GM18505 (cell line): Measurements from ENCODE around the gene KRT24.

Experiments
- ATAC-seq: cut with Tn5 transposase; IDR thresholded peaks from one replicate; pipeline ENCODE4 v1.9.1; 2021; ENCODE audit not compliant: unreplicated experiment
- POLR2A ChIP-seq: IDR thresholded peaks from 4 replicates; pipeline ENCODE4 v1.6.1; 2011; ENCODE audit warnings: borderline replicate concordance; ENCODE audit not compliant: insufficient read depth, insufficient read length; ENCODE audit errors: extremely low read depth

KRT24 gene

DNA sequence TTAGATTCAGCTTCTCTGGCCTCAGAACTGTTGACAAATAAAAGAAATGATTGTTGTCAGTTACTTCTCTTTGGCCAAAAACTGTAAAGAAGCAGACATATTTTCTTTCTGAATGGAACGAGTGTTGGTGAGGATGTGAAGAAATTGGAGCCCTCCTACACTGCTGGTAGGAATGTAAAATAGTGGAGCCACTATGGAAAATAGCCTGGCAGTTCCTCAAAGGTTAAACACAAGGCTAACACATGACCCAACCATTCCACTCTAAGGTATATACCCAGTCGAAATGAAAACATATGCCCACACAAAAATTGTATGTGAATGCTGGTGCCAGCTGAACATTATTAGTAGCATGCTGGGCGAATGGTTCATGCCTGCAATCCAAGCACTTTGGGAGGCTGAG lies 14.2 kb upstream of the KRT24 start:
- no peak for TF ChIP-seq POLR2A
- no peak for ATAC-seq

- no peak for TF ChIP-seq POLR2A
- no peak for ATAC-seq
Measured at GRCh38 chr17:40714473-40714872, 10.9 kb upstream of the KRT24 start.

DNA sequence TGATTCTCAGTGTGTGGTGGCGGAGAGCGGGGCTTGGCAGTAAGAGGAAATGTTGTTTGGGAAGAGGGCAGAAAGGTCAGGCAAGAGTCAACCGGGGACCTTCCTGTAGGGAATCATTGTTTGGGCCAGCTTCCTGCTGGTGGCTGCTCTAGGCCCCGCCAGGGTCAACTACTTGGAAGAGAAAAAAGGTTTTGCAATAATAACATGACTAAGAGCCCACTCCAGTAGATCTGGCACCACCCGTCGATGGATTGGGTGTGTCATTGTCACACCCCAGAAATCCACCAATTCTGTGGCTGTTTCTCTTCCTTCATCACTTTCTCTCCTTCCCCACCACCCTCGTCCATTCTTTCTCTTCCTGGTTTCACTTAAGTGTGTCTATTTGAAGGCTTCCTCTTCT lies 4.2 kb upstream of the KRT24 start:
- no peak for ATAC-seq
- no peak for TF ChIP-seq POLR2A

DNA sequence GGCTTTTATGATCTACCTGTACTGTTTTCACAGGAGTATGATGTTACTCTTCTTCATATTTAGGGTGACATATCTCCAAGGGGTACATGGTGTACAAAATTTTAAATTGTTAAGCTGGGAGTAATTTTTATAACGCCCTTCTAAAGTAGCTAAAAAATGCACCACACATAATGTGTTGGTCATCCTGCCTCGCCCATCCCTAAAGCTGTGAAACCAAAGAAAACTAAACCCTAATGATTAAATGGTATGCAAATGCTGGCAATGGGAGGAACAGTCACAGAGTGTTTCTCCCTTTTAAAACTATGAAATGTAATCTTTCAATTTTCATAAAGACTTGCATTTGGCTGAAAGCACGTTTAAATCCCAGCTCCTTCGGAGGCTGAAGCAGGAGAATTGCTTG lies 2.0 kb upstream of the KRT24 start:
- no peak for ATAC-seq
- no peak for TF ChIP-seq POLR2A

GRCh38 chr17:40702271-40702670 lies 1.3 kb downstream of the KRT24 start:
- no peak for ATAC-seq
- TF ChIP-seq POLR2A = no peak

DNA sequence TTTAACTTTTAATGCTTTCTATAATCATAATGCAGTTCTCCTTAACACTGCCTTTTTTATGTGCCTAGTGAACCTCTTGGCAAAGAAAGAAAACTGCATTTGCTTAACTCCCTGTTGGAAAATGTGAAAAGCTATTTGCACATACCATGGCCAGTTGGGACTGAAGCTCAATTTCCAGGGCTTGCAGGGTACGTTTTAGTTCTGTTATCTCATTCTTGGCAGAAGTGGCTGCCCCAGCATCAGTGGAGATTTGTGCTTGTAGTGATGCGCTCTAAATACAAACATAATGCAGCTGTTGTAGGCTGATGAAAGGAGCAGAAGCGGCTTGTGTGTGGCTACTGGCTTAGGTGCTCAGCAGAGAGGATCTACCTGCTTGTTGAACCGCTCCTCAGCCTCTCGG lies 3.7 kb downstream of the KRT24 start:
- ATAC-seq = no peak
- TF ChIP-seq POLR2A = no peak

- ATAC-seq = no peak
- no peak for TF ChIP-seq POLR2A
Measured at GRCh38 chr17:40699371-40699770, 4.2 kb downstream of the KRT24 start.

- no peak for ATAC-seq
- no peak for TF ChIP-seq POLR2A
Measured at GRCh38 chr17:40697297-40697696, 6.3 kb downstream of the KRT24 start.

GRCh38 chr17:40696651-40697072 lies 6.9 kb downstream of the KRT24 start:
- no peak for ATAC-seq
- no peak for TF ChIP-seq POLR2A

DNA sequence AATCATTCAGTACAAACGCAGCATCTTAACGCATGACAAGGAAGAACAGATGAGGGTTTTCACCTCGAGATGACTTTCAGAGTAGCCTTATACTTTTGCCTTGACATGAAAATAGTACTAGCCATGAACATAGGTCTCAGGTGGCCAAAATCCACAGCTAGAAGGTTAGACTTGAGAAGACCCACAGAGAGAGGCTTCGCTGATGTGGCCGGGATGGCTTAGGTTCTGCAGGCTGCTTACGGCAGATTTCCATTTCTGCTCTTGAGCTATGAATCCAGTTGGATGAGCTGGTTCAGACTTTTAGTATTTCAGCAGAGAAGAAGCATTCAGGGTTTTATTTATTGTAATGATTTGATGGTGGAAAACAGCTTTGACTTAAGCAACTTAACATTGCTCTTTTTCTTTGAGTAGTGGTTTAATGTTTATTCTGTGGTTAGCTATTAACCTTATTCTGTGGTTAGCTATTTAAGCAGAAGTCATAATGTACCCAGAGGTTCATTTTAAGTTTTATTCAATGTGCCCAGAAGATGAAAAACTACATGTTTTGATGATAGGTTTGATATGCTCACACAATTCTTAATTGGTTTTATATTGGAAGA lies 7.6 kb downstream of the KRT24 start:
- no peak for TF ChIP-seq POLR2A
- no peak for ATAC-seq

DNA sequence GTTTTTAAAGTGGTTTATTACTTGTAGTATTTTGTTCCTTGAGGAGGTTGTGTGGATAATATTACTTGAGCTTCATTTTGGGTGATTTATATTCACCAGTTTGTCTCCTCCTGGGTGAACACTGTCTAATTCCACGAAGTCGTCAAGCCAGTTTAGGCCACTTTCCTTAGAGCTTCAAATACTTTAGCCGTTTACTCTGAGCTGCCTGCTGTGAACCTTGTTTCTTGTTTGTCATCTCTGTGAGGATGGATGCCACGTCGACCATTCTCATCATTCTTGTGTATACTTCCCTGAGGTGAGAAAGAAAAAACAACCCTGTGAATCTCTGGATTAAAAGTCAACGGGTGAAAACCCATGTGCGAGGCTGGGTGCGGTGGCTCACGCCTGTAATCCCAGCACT lies 9.0 kb downstream of the KRT24 start:
- no peak for TF ChIP-seq POLR2A
- no peak for ATAC-seq

DNA sequence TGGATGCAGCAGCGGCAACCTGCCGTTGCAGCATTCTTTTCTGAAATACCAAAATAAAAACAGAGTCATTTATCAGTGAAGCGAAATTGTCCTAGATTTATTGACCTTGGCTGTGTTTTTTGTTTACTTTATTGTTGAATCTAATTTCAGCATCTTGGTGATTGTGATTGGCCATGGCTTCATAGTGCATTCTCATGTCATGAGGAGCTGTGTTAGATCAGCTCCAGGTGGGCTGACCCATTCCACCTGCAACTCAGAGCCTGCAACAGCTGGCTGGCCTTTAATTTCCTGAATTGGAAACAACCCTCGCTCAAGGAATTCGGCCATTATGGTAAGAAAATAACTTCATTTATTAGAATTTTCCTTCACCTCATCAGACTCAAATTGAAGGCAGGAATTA lies 16.4 kb downstream of the KRT24 start:
- no peak for ATAC-seq
- TF ChIP-seq POLR2A = no peak

DNA sequence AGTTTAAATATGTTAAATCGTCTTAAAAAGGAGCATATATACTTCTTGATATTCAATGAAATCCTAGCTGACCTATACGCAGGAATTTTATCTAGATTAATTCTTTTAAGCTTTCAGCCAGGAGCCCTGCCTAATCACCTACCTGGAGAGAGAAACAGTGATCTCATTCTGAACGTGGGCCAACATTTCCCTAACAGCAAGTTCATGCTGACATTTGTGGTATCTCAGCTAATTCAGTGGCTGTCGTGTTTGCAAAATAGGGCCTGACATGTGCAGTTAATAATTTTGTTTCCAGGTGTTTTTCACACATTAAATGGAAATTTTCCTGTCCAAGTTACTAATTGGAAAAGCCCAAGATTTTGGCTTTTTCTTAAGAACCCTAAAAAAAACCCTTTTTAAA lies 17.4 kb downstream of the KRT24 start:
- TF ChIP-seq POLR2A = no peak
- ATAC-seq = no peak

DNA sequence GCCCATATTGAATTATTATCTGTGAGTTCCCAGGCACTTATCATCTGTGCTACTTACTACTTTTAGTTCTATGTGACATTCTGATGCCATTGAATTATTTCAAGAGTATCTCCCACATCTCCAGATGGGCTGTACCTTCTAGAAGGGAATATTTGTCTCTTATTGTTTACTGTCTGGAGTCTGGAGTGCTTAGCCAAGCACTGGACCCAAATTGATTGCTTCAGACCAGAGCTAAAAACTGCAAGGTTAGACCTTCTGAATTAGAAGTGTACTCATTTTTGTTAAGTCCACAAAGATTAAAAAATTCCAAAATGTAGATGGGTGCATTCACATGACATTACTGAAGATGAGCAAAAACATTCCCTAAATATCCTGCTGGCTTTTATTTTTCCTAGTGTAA lies 22.6 kb downstream of the KRT24 start:
- ATAC-seq = no peak

DNA sequence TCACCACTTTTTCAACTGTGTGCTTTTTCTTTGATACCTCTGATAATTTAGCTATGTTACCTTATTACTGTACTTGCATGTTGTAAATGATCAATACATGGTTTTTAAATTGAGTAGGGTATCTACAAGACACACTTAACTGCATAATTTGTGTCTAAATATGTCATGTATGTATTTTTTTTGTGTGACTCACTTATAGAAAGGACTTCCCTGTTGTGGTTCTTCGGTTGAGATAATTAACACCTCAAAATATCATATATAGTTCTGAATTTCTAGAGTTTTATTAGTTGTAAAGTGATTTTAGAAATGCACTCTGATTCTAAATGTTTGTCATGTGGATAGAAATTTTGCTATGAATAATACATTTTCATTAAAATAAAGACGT lies 24.0 kb downstream of the KRT24 start:
- ATAC-seq = no peak
- no peak for TF ChIP-seq POLR2A

More for the DNA sequence above, 22.6 kb downstream of the KRT24 start:
- TF ChIP-seq POLR2A = no peak
